AG04450 (cell line): ENCODE measurements around the gene GAREM1. TPM values are rescaled to one million over a fixed set of nuclear protein-coding genes. Genes with fewer than 3 reads are reported as not detected.

Experiments used
- CTCF ChIA-PET: fragments of 300-600, 350-600 bp; formaldehyde crosslinking; extraction: SDS; loops from one replicate; lab custom pipeline; 2022; ENCODE audit warnings: antibody characterized with exemption, inconsistent platforms; lab: Charles Lee
- POLR2A ChIA-PET: fragments of 350-600 bp; formaldehyde crosslinking; extraction: SDS; loops from one replicate; lab custom pipeline; 2021; ENCODE audit warnings: antibody characterized with exemption, inconsistent platforms; lab: Yijun Ruan, JAX
- DNase-seq: peaks from one replicate; pipeline ENCODE4 v3.0.0-alpha.2; 2011; ENCODE audit warnings: low read depth, low spot score
- H3K27ac ChIP-seq: one replicate; pipeline ENCODE4 v1.5.1; 2012; ENCODE audit warnings: low read depth, low read length, control low read depth
- H3K27me3 ChIP-seq: one replicate; pipeline ENCODE4 v1.6.0; 2012; ENCODE audit warnings: low read length; ENCODE audit not compliant: control insufficient read depth, insufficient read depth
- H3K4me3 ChIP-seq: 2 replicates; pipeline ENCODE4 v1.5.1; 2011; ENCODE audit warnings: mild to moderate bottlenecking, low read depth, low read length, control low read depth
- H3K9me3 ChIP-seq: 2 replicates; pipeline ENCODE4 v1.5.1; 2012; ENCODE audit warnings: low read length; ENCODE audit not compliant: control insufficient read depth, insufficient read depth
- CTCF ChIP-seq: IDR thresholded peaks from 2 replicates; pipeline ENCODE4 v1.5.1; 2011; ENCODE audit warnings: low read depth, low read length, control low read depth, inconsistent platforms
- polyA plus RNA-seq: library from polyadenylated mRNA; depleted of rRNA; stranded (reverse); fragments of >200 nt; gene quantifications from 2 replicates; pipeline ENCODE4 v1.2.3, GENCODE V29; 2011

GAREM1 gene
- polyA plus RNA-seq, 1 experiment = 3.4 TPM

DNA sequence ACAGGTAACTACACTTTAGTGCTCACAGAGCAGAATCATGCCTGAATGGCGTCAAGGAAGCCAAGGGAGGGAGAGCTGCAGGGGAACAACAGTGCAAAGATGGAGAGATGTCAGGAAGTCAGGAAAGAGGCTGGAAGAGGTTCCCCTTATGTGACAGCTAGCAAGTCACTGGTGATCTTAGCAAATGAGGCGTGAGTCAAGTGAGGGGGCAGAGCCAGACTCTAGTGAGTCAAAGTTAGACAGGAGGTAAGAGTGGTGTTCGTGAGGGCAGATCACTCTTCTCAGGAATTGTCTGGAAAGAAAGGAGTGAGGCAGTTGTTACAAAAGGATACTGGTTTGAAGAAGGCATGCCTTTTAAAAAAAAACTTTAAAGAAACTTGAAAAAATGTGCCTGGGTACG is 193.8 kb downstream of the GAREM1 start:
- CTCF ChIA-PET = interaction anchor here (1.5 to 25.4 kb wide), 3 partner anchors 13 to 276 kb away, joined by 6 to 608 read pairs (median 73); partner anchors contain the start of gene GAREM1
- no peak for TF ChIP-seq CTCF
- no peaks in the 10 kb centered on the region for H3K27me3 ChIP-seq
- no peaks in the 10 kb centered on the region for H3K9me3 ChIP-seq
- DNase-seq = no peak
- POLR2A ChIA-PET = no interaction called here
- no peak overlapping the region for H3K27ac ChIP-seq
- H3K4me3 ChIP-seq = no peak overlapping the region

GRCh38 chr18:32276256-32276655 is 194.4 kb downstream of the GAREM1 start:
- POLR2A ChIA-PET = no interaction called here
- H3K9me3 ChIP-seq = no peaks in the 10 kb centered on the region
- no peak for DNase-seq

GRCh38 chr18:32275221-32275620 is 195.5 kb downstream of the GAREM1 start:
- no peak for DNase-seq
- POLR2A ChIA-PET = no interaction called here
- CTCF ChIA-PET = interaction anchor here (7.1 to 25.4 kb wide), 2 partner anchors 15 to 197 kb away, joined by 73 to 608 read pairs; partner anchors contain the start of gene GAREM1

More at GRCh38 chr18:32276256-32276655, 194.4 kb downstream of the GAREM1 start:
- CTCF ChIA-PET = interaction anchor here (7.1 to 25.4 kb wide), 2 partner anchors 14 to 196 kb away, joined by 73 to 608 read pairs; partner anchors contain the start of gene GAREM1
- Histone ChIP-seq H3K27ac (no peak overlapping the region), H3K4me3 (no peak overlapping the region), H3K27me3 (no peaks in the 10 kb centered on the region)
- TF ChIP-seq CTCF = no peak

DNA sequence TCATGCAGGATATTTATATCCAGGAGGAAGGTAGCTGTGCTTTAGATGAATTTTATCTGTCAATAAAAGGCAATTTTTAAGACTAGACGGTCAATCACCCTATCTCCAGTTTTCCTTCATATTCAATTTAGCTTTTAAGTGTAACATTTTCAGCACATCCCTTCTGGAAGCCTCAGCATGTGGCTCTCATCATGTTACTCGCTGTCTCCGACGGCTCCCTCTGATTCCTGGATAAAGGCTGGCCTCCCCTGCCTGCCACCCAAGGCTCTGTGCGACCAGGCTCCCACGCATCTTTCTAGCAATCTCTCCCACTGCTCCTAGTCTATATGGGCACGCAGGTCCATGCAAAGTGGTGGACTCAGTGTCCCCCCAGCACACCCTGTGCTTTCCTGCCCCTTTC is 196.4 kb downstream of the GAREM1 start:
- TF ChIP-seq CTCF = no peak
- H3K9me3 ChIP-seq = no peaks in the 10 kb centered on the region
- H3K27me3 ChIP-seq = no peaks in the 10 kb centered on the region
- no peak overlapping the region for H3K27ac ChIP-seq
- ChIA-PET POLR2A (no interaction called here), CTCF (interaction anchor here (1.9 to 25.4 kb wide), 3 partner anchors 15 to 275 kb away, joined by 11 to 608 read pairs (median 47); partner anchors contain the start of gene GAREM1)
- H3K4me3 ChIP-seq = no peak overlapping the region
- DNase-seq = no peak

More at GRCh38 chr18:32275221-32275620, 195.5 kb downstream of the GAREM1 start:
- Histone ChIP-seq H3K27ac (no peak overlapping the region), H3K9me3 (no peaks in the 10 kb centered on the region), H3K27me3 (no peaks in the 10 kb centered on the region), H3K4me3 (no peak overlapping the region)
- TF ChIP-seq CTCF = no peak

- POLR2A ChIA-PET = interaction anchor here (1.0 to 1.2 kb wide), 2 partner anchors 197 to 199 kb away, joined by 3 to 7 read pairs; partner anchors contain the start of gene GAREM1
Measured at GRCh38 chr18:32271672-32272208, 198.9 kb downstream of the GAREM1 start.

More at GRCh38 chr18:32271672-32272208, 198.9 kb downstream of the GAREM1 start:
- Histone ChIP-seq H3K27me3 (no peaks in the 10 kb centered on the region), H3K9me3 (no peaks in the 10 kb centered on the region), H3K27ac (no peak overlapping the region), H3K4me3 (no peak overlapping the region)
- peak; percentile 3 for DNase-seq
- TF ChIP-seq CTCF = peak; percentile 82
- CTCF ChIA-PET = interaction anchor here (0.5 to 25.4 kb wide), 46 partner anchors 10 to 305 kb away, joined by 3 to 608 read pairs (median 4); partner anchors contain the start of gene GAREM1
